Pulmonary artery endothelial cell (primary cell): ENCODE results near the gene ARHGEF28. TPM values are rescaled to one million over a fixed set of nuclear protein-coding genes. Genes with fewer than 3 reads are reported as not detected.

Experiments
- DNase-seq: peaks from one replicate; pipeline ENCODE4 v3.0.0-alpha.2; 2011; ENCODE audit warnings: low read depth, low spot score
- total RNA-seq: library from RNA; depleted of rRNA; stranded (reverse); fragments of >200 nt; gene quantifications from 2 replicates; pipeline ENCODE4 v1.2.3, GENCODE V29; 2014

The ARHGEF28 gene
- total RNA-seq, result 74.8 and 113 TPM in 2 replicates

DNA sequence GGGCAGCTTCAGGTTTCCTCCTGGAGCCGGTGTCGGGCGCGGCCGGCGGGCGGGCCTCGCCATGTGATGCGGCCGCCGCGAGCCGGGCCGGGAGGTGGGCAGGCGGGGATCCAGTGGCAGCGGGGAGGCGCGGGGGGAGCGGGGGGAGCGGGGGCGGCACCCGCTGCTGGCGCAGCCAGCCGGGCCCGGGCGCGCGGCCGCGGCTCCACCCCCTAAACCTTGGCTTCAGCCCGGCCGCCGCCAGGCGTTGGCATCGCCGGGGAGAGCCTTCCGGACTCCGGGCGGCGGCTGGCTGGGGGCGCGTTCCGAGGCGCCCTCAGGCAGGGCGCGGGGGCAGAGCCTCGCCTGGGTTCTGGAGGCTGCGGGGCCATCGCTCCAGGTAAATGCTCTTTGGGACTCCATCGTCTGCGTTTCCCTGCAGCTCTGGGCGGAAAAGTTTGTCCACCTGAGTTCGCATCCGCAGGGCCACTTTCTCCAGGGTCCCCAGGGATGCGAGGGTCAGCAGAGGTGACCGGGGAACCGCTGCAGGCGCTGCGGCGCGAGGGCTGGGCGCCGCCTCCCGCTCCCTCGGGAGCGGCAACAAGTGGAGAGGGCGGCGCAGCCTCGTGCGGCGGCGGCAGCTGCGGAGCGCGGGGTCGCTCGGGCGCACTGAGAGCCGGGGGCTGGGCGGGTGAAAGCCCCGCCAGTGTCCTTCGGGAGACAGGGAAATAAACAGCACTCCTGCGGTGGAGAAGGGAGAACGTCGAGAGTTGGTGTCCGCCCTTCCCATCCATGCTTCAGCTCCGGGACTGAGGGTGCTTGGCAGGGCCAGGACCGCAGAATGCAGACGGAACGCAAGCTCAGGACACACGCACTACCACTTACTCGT, at the start of gene ARHGEF28:
Gene ARHGEF28, plus strand, starts transcription at position 253 of the 868 bp plus-strand sequence. CDS start 58,656 bp downstream, outside the sequence.
- DNase-seq, result no peak

DNA sequence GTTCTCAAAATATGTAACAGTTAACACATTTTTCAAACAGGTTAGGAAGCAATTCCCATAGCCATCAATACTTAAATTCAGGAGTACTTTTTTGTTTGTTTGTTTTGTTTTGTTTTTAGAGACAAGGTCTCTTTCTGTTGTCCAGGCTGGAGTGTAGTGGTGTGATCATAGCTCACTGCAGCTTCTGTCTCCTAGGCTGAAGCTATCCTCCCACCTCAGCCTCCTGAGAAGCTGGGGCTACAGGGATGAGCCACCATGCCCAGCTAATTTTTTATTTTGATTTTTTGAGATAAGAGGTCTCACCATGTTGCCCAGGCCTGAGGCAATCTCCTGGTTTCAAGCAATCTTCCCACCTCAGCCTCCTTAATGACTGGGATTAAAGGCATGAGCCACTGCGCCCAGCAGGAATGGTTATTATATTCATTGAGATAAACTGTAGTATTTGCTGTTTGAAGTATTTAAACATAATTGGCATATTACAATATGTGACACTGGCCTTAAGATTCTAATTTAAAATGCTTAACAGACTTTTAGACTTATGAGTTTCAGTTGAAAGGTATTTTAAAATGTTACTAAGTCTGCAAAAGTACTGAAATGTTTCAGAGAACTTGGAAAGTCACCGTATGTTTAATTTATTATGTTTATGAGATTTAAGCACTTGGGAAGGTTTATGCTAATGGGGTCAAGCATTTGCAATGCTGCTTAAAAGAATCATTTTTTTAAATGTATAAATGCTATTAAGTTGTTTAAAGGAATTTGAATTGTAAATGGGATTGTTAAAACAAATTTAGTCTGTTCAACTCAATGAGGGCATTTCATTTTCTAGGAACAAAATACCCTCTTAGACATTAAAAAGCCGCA, 43.5 kb upstream of the ARHGEF28 start:
- no peak for DNase-seq

DNA sequence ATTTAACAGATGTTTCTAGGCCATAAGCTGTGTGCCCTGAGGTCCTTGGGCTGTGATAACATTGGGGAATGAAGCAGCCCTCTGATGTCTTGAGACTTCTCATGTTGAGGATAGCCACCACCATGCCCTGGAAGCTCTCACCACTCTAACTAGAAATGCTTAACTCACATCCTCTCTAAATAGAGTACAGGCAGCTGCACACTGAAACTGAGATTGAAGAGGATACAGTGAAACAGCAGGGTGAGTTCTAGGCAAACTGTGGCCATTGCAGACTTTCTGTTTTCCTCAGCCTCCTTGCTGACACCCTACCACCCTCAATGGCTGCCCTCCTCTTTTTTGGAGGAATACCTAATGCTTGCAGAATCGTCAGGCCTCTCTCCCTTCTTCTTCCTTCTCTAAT, 38.1 kb upstream of the ARHGEF28 start:
- no peak for DNase-seq

DNA sequence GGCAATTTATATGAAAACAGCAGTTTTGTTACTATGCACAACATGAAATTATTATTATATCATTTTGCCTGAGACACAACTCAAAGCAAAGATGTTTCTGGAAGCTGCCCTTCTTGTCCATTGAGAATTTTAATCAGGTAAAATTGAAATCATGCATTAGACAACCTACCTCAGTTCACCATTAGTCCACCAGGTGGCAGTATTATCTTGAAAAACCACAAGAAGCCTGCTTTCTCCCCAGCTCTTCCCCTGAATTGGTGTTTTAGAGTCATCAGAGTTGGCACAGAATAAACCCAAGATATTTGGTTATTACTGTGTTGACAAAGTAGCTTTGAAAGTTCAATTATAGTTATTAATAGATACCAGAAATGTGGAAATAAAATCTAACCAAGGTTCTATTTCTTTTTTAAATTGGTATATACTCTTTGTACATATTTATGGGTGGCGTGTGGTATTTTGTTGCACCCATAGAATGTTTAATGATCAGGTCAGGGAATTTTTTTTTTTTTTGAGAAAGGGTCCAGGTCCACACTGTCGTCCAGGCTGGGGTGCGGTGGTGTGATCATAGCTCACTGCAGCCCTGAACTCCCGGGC, 34.8 kb upstream of the ARHGEF28 start:
- DNase-seq, result peak; percentile 65

GRCh38 chr5:73591698-73592501, 34.1 kb upstream of the ARHGEF28 start:
- no peak for DNase-seq

- DNase-seq, result no peak
Measured at GRCh38 chr5:73592551-73592950, 33.4 kb upstream of the ARHGEF28 start.

GRCh38 chr5:73596705-73597328, 29.2 kb upstream of the ARHGEF28 start:
- peak; percentile 15 for DNase-seq

DNA sequence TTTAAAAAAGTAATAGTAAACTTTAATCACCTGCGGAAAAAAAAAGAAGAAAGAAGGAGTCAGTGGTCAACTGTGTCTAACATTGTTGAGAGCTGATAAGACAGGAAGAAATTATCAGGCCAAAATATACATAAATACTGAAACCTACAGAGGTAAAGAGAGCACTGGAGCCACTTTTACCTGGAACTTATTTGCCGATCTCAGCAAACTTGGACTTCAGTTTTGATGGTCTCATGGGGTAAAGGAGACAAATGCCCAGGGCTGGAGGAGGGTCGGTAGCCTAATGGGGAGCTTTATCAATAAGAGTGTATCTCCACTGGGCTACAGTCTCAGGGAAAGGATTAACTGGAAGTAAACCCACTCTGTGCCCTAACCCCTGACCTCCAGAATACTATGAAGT, 26.6 kb upstream of the ARHGEF28 start:
- no peak for DNase-seq

DNA sequence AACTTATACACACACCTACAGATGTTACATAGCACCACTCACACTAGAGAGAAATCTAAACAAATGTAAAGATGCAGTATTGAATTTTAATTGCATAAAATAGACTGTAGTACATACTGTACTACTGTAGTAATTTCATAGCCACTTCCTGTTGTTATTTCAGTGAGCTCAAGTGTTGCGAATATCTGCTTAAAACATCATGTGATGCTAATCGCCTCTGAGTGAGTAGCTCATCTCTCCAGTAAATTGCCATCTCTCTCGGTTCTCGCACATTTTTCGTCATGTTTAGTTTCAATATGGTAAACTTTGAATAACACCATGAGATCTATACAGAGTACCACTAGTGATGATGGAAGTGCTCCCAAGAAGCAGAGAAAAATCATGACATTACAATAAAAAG, 22.0 kb upstream of the ARHGEF28 start:
- no peak for DNase-seq

DNA sequence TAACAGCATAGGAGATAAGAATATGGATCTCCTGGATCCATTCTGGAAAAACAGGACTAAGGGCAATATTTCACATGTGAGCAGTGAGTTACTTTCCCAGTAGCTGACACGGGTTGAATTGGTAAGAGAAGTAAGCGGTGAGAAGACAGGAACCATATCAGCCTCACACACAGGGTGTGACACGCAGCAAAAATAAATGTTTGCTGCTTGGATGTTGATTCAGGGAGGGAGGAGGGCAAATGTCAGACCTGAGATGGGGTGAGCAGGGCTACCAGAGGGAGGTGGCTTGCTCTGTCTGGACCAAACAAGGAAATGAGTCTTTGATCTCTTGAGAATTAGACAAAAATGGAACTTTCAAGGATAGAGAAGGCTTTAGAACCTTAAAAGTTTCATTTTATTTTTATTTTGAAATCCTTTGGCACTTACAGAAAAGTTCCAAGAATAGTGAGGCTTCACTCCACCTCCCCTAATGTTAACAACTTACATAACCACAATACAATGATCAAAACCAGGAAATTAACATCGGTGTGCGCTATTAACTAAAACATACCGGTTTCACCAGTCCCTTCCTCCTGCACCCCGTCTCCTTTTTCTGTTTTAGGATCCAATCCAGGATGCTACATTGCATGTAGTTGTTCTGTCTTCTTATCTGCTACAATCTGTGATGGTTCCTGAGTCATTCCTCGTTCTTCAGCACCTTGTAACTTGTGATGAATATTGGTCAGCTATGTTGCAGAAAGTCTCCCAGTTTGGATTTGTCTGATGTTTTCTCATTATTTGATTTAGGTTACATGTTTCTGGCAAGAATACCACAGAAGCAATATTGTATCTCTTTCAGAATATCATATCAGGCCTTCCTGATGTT, 20.5 kb upstream of the ARHGEF28 start:
- DNase-seq, result peak; percentile 26

GRCh38 chr5:73606206-73606753, 19.7 kb upstream of the ARHGEF28 start:
- DNase-seq, result no peak

GRCh38 chr5:73607228-73607627, 18.8 kb upstream of the ARHGEF28 start:
- no peak for DNase-seq

- DNase-seq, result no peak
Measured at GRCh38 chr5:73612799-73613198, 13.2 kb upstream of the ARHGEF28 start.

GRCh38 chr5:73615085-73615484, 10.9 kb upstream of the ARHGEF28 start:
- no peak for DNase-seq

- no peak for DNase-seq
Measured at GRCh38 chr5:73615947-73616346, 10.0 kb upstream of the ARHGEF28 start.

GRCh38 chr5:73617510-73618279, 8.3 kb upstream of the ARHGEF28 start:
- no peak for DNase-seq

GRCh38 chr5:73619606-73620333, 6.2 kb upstream of the ARHGEF28 start:
- DNase-seq, result no peak

- no peak for DNase-seq
Measured at GRCh38 chr5:73620334-73620687, 5.7 kb upstream of the ARHGEF28 start.
